B cell (primary cell): ENCODE data around the gene NEK5. TPM values are rescaled to one million over a fixed set of nuclear protein-coding genes. Genes with fewer than 3 reads are reported as not detected.

Experiments
- ATAC-seq: fragments of 200-7000 bp; cut with Tn5 transposase; one replicate; pipeline ENCODE4 v1.10.0; 2021; ENCODE audit warnings: low read depth, mild to moderate bottlenecking, moderate number of reproducible peaks, moderate library complexity
- CTCF ChIA-PET: fragments of 350-600 bp; sonication (Branson Sonifier 250); formaldehyde crosslinking; loops from one replicate; lab custom pipeline; 2021; ENCODE audit warnings: antibody characterized with exemption, inconsistent platforms; lab: Charles Lee
- POLR2A ChIA-PET: fragments of 350-600 bp; sonication (Branson Sonifier 250); formaldehyde crosslinking; loops from one replicate; lab custom pipeline; 2021; ENCODE audit warnings: antibody characterized with exemption; lab: Charles Lee
- DNase-seq: peaks from one replicate; pipeline ENCODE4 v3.0.0; 2013
- H2AFZ ChIP-seq: 2 replicates; pipeline ENCODE4 v1.6.1; 2012; ENCODE audit warnings: mild to moderate bottlenecking, low read depth, low read length; ENCODE audit not compliant: insufficient read depth, poor library complexity, severe bottlenecking
- H3K27ac ChIP-seq, 2 donors: 1 replicate in 1 of 2; 2 replicates in 1 of 2; pipeline ENCODE4 v1.5.1; 2012 to 2013; ENCODE audit warnings: low read length in 2 of 2, mild to moderate bottlenecking in 2 of 2, moderate library complexity in 1 of 2
- H3K27me3 ChIP-seq, 4 experiments: fragments of 200-600 bp in 1 of 4; sonication (generic) in 1 of 4; replicated peaks in 1 of 4; 1 replicate in 2 of 4; 2 replicates in 2 of 4; pipeline versions ENCODE4 v1.6.1 to v1.7.0; 2013 to 2016; ENCODE audit warnings: low read length in 3 of 4, mild to moderate bottlenecking in 2 of 4, mixed read lengths in 1 of 4, moderate library complexity in 1 of 4; ENCODE audit not compliant: insufficient read depth in 4 of 4, control insufficient read depth in 3 of 4; ENCODE audit errors: control extremely low read depth in 1 of 4
- H3K36me3 ChIP-seq, 2 experiments: replicated peaks in 1 of 2; 1 replicate in 1 of 2; 2 replicates in 1 of 2; pipeline versions ENCODE4 v1.6.1 to v1.7.1; 2013; ENCODE audit warnings: low read length in 1 of 2; ENCODE audit not compliant: insufficient read depth in 2 of 2, control insufficient read depth in 1 of 2; ENCODE audit errors: control extremely low read depth in 1 of 2, extremely low read depth in 1 of 2
- H3K4me1 ChIP-seq, 2 donors: fragments of 200-600 bp in 1 of 2; sonication (generic) in 1 of 2; 1 replicate in 1 of 2; 2 replicates in 1 of 2; pipeline versions ENCODE4 v1.5.1 to v1.6.1; 2013 to 2017; ENCODE audit warnings: low read length in 2 of 2; ENCODE audit not compliant: control insufficient read depth in 2 of 2, insufficient read depth in 2 of 2
- H3K4me2 ChIP-seq: replicated peaks from 2 replicates; pipeline ENCODE3; 2012; ENCODE audit warnings: mild to moderate bottlenecking, low read depth, low read length; ENCODE audit not compliant: poor library complexity, severe bottlenecking
- H3K4me3 ChIP-seq, 5 experiments: fragments of 200-600 bp in 1 of 5; sonication (generic) in 1 of 5; 1 replicate in 3 of 5; 2 replicates in 2 of 5; pipeline versions ENCODE4 v1.5.1 to v1.7.0; 2011 to 2016; ENCODE audit warnings: low read length in 4 of 5, mild to moderate bottlenecking in 4 of 5, low read depth in 2 of 5, control low read depth in 1 of 5, moderate library complexity in 1 of 5; ENCODE audit not compliant: insufficient read depth in 1 of 5; ENCODE audit errors: control extremely low read depth in 1 of 5, extremely low read depth in 1 of 5
- H3K79me2 ChIP-seq: fragments of 200-600 bp; sonication (generic); one replicate; pipeline ENCODE4 v1.6.0; 2016; ENCODE audit warnings: low read length; ENCODE audit not compliant: control insufficient read depth, insufficient read depth
- H3K9ac ChIP-seq: fragments of 200-600 bp; sonication (generic); 2 replicates; pipeline ENCODE4 v1.6.1; 2017; ENCODE audit warnings: mild to moderate bottlenecking, low read length, moderate library complexity
- H3K9me3 ChIP-seq, 3 donors: one replicate each; pipeline versions ENCODE4 v1.6.1 to v1.7.1; 2013; ENCODE audit warnings: low read length in 2 of 3; ENCODE audit not compliant: control insufficient read depth in 2 of 3, insufficient read depth in 1 of 3; ENCODE audit errors: control extremely low read depth in 1 of 3
- H4K20me1 ChIP-seq: 2 replicates; pipeline ENCODE4 v1.6.0; 2012; ENCODE audit warnings: mild to moderate bottlenecking, low read length; ENCODE audit not compliant: insufficient read depth, control insufficient read depth, poor library complexity, severe bottlenecking
- H3K27ac Mint-ChIP-seq: one replicate; pipeline ENCODE4 v1.8.0; 2021; ENCODE audit warnings: mixed read lengths
- H3K27me3 Mint-ChIP-seq: one replicate; pipeline ENCODE4 v1.8.0; 2021; ENCODE audit warnings: mixed read lengths
- H3K4me1 Mint-ChIP-seq: one replicate; pipeline ENCODE4 v1.8.0; 2021; ENCODE audit warnings: mixed read lengths
- H3K4me3 Mint-ChIP-seq: one replicate; pipeline ENCODE4 v1.8.0; 2021; ENCODE audit warnings: mixed read lengths
- H3K9me3 Mint-ChIP-seq: one replicate; pipeline ENCODE4 v1.8.0; 2022; ENCODE audit warnings: mixed read lengths; ENCODE audit not compliant: insufficient read depth
- CTCF ChIP-seq: fragments of 200-600 bp; IDR thresholded peaks from one replicate; pipeline ENCODE4 v1.8.0; 2022; ENCODE audit warnings: antibody characterized with exemption, mild to moderate bottlenecking
- EZH2 ChIP-seq: IDR thresholded peaks from 2 replicates; pipeline ENCODE4 v1.6.1; 2012; ENCODE audit warnings: borderline replicate concordance, low read depth, mild to moderate bottlenecking, moderate library complexity, low read length; ENCODE audit not compliant: insufficient read depth, poor library complexity, severe bottlenecking
- WGBS: methylation state at CpG from one replicate; pipeline ENCODE4 v1.1.5; 2013; ENCODE audit warnings: missing lambda C conversion rate; ENCODE audit not compliant: insufficient coverage; 5-methylcytosine and 5-hydroxymethylcytosine counted together
- intact Hi-C: fragments of 100-400 bp; cut with micrococcal nuclease; formaldehyde crosslinking; loops from one replicate; pipeline ENCODE4 v1.10.0; 2022
- polyA plus RNA-seq: library from polyadenylated mRNA; depleted of rRNA; stranded (reverse); fragments of >200 nt; gene quantifications from 2 replicates; pipeline ENCODE4 v1.2.3, GENCODE V29; 2012
- total RNA-seq, 2 donors: library from RNA; stranded (reverse); fragments of 120-200 nt in 1 of 2; gene quantifications; 1 replicate in 1 of 2; 2 replicates in 1 of 2; pipeline versions ENCODE4 v1.2.3 to v1.2.4, GENCODE V29; 2013 to 2022

The NEK5 gene
- total and polyA plus RNA-seq, 2 donors (not counting 1 experiment from before 2014, with no cell fraction given), result not detected

GRCh38 chr13:52053460-52053859 lies 75.4 kb downstream of the NEK5 start:
- 94% methylated on average over 4 of the region's 4 CpGs for WGBS
- Mint-ChIP-seq H3K9me3 (no peaks in the 10 kb centered on the region), H3K4me3 (no peak overlapping the region), H3K4me1 (no peaks in the 10 kb centered on the region), H3K27me3 (peaks cover 7% of the 10 kb centered on the region), H3K27ac (no peak overlapping the region)
- Histone ChIP-seq H3K4me2 (no peak overlapping the region), H2AFZ (no peak overlapping the region), H4K20me1 (no peaks in the 10 kb centered on the region), H3K9ac (no peak overlapping the region), H3K4me1 (no peaks in the 10 kb centered on the region), H3K4me3 (no peak overlapping the region), H3K27ac (no peak overlapping the region), H3K27me3 (no peaks in the 10 kb centered on the region), H3K79me2 (no peaks in the 10 kb centered on the region), H3K9me3 (no peaks in the 10 kb centered on the region), H3K36me3 (no peaks in the 10 kb centered on the region)
- ChIA-PET CTCF (no interaction called here), POLR2A (no interaction called here)
- TF ChIP-seq EZH2 (no peak), CTCF (no peak)
- intact Hi-C loops, result no loop called here
- ATAC-seq (no peak), DNase-seq (no peak)

- peaks cover 7% of the 10 kb centered on the region for H3K27me3 Mint-ChIP-seq
- H3K36me3 ChIP-seq, result no peaks in the 10 kb centered on the region
- ChIA-PET POLR2A (no interaction called here), CTCF (no interaction called here)
- H3K4me2 ChIP-seq, result no peak overlapping the region
- no peak overlapping the region for H3K27ac Mint-ChIP-seq
- no peak overlapping the region for H2AFZ ChIP-seq
- H3K27ac ChIP-seq, result no peak overlapping the region
- H3K4me1 Mint-ChIP-seq, result no peaks in the 10 kb centered on the region
- no peaks in the 10 kb centered on the region for H3K27me3 ChIP-seq
- H3K79me2 ChIP-seq, result no peaks in the 10 kb centered on the region
- 96% methylated on average over 3 of the region's 7 CpGs for WGBS
- no peak overlapping the region for H3K4me3 ChIP-seq
- no peak for TF ChIP-seq CTCF
- TF ChIP-seq EZH2, result no peak
- H3K4me3 Mint-ChIP-seq, result no peak overlapping the region
- intact Hi-C loops, result no loop called here
- ATAC-seq (no peak), DNase-seq (no peak)
- no peaks in the 10 kb centered on the region for H3K9me3 ChIP-seq
- no peaks in the 10 kb centered on the region for H4K20me1 ChIP-seq
- H3K9ac ChIP-seq, result no peak overlapping the region
- H3K9me3 Mint-ChIP-seq, result no peaks in the 10 kb centered on the region
- H3K4me1 ChIP-seq, result no peaks in the 10 kb centered on the region
These were observed 77.5 kb downstream of the NEK5 start for GRCh38 chr13:52051400-52051799.
